ENCODE results near the gene ANKRD29. TPM values are rescaled to one million over a fixed set of nuclear protein-coding genes. Genes with fewer than 3 reads are reported as not detected.

The ANKRD29 gene
- total RNA-seq, 2 donors from 2014 or later = 5.6 to 8.5 TPM

Small RNA genes lying within 50 kb of the gene (small RNA-seq; reads per million reads assigned to genes)
- gene RF00019 = 0 reads per million in 2 donors

Other genes with a start within 250 kb of the ANKRD29 start
- 10 to 100 TPM; 40.6 to 44.6 TPM for gene RIOK3, start 209.6 kb downstream of the ANKRD29 start, total RNA-seq
- 10 to 100 TPM; 12.0 to 28.5 TPM for gene RMC1, start 159.4 kb downstream of the ANKRD29 start, total RNA-seq
- 10 to 100 TPM; 32.0 to 63.5 TPM for gene NPC1, start 76.4 kb downstream of the ANKRD29 start, total RNA-seq
- gene LAMA3, start 26.5 kb upstream of the ANKRD29 start, total RNA-seq = 10 to 100 TPM; 31.3 to 35.9 TPM

Measured in prostate gland (tissue), 2 donors.